GM21576 (cell line): ENCODE measurements around the gene CCDC38.
"Not testable (repeated sequence)": the region's sequence is repeated elsewhere in the genome, so short reads cannot be mapped to it uniquely, and the experiment has no call there.

Experiments
- ATAC-seq: cut with Tn5 transposase; IDR thresholded peaks from one replicate; pipeline ENCODE4 v1.9.1; 2021; ENCODE audit warnings: mild to moderate bottlenecking, moderate library complexity; ENCODE audit not compliant: unreplicated experiment

Gene CCDC38

GRCh38 chr12:95884998-95885397 is 57.4 kb downstream of the CCDC38 start:
- ATAC-seq: no peak

GRCh38 chr12:95882873-95883272 is 59.5 kb downstream of the CCDC38 start:
- no peak for ATAC-seq

GRCh38 chr12:95882080-95882479 is 60.3 kb downstream of the CCDC38 start:
- ATAC-seq: no peak

GRCh38 chr12:95881331-95881955 is 61.0 kb downstream of the CCDC38 start:
- no peak for ATAC-seq

GRCh38 chr12:95880895-95881294 is 61.5 kb downstream of the CCDC38 start:
- no peak for ATAC-seq

GRCh38 chr12:95877622-95878021 is 64.8 kb downstream of the CCDC38 start:
- ATAC-seq: no peak

- ATAC-seq: no peak
These were observed 68.0 kb downstream of the CCDC38 start for GRCh38 chr12:95874452-95874851.

- ATAC-seq: no peak
These were observed 71.5 kb downstream of the CCDC38 start for GRCh38 chr12:95870897-95871296.

- no peak for ATAC-seq
These were observed 79.1 kb downstream of the CCDC38 start for GRCh38 chr12:95863337-95863736.

GRCh38 chr12:95862038-95862437 is 80.4 kb downstream of the CCDC38 start:
- ATAC-seq: no peak

- ATAC-seq: no peak
These were observed 82.2 kb downstream of the CCDC38 start for GRCh38 chr12:95859947-95860850.

- no peak for ATAC-seq
These were observed 83.0 kb downstream of the CCDC38 start for GRCh38 chr12:95859344-95859816.

- ATAC-seq: peak; percentile 100
These were observed 83.7 kb downstream of the CCDC38 start, which contains the start of gene SNRPF for GRCh38 chr12:95858451-95859343. Gene SNRPF (plus strand): TSS chr12:95858952. CDS start chr12:95859074, 122 bp downstream.

GRCh38 chr12:95857799-95858198 is 84.6 kb downstream of the CCDC38 start:
- no peak for ATAC-seq

GRCh38 chr12:95857156-95857555 is 85.3 kb downstream of the CCDC38 start:
- ATAC-seq: no peak

GRCh38 chr12:95852133-95852532 is 90.3 kb downstream of the CCDC38 start:
- no peak for ATAC-seq

GRCh38 chr12:95851606-95852005 is 90.8 kb downstream of the CCDC38 start:
- ATAC-seq: no peak

- no peak for ATAC-seq
These were observed 93.6 kb downstream of the CCDC38 start for GRCh38 chr12:95848575-95849388.

- ATAC-seq: not testable (repeated sequence)
These were observed 100.0 kb downstream of the CCDC38 start for GRCh38 chr12:95842426-95842825.

GRCh38 chr12:95838125-95838524 is 104.3 kb downstream of the CCDC38 start:
- ATAC-seq: no peak
